Upper lobe of left lung (tissue), 6 donors: Measurements from ENCODE around the gene LOXL1. TPM values are rescaled to one million over a fixed set of nuclear protein-coding genes. Genes with fewer than 3 reads are reported as not detected.

Source experiments
- ATAC-seq, 2 donors: fragments of 200-7000 bp; cut with Tn5 transposase; one replicate each; pipeline ENCODE4 v1.9.1; 2022; ENCODE audit warnings: mild to moderate bottlenecking in 2 of 2, moderate library complexity in 2 of 2; ENCODE audit not compliant: low FRiP score in 2 of 2
- DNase-seq, 2 donors: peaks; one replicate each; pipeline ENCODE4 v3.0.0-alpha.2; 2019 to 2020
- H3K27ac ChIP-seq, 4 donors: fragments of 200-600 bp; sonication (generic); one replicate each; pipeline ENCODE4 v1.5.1; 2016 to 2019
- H3K27me3 ChIP-seq, 4 donors: fragments of 200-600 bp; sonication (generic); one replicate each; pipeline ENCODE4 v1.5.1; 2017 to 2019
- H3K36me3 ChIP-seq, 4 donors: fragments of 200-600 bp; sonication (generic); one replicate each; pipeline ENCODE4 v1.5.1; 2016 to 2019
- H3K4me1 ChIP-seq, 4 donors: fragments of 200-600 bp; sonication (generic); one replicate each; pipeline ENCODE4 v1.5.1; 2018 to 2019
- H3K4me3 ChIP-seq, 4 donors: fragments of 200-600 bp; sonication (generic); one replicate each; pipeline ENCODE4 v1.5.1; 2017 to 2019; ENCODE audit warnings: mild to moderate bottlenecking in 2 of 4, moderate library complexity in 1 of 4
- H3K9me3 ChIP-seq, 4 donors: fragments of 200-600 bp; sonication (generic); one replicate each; pipeline ENCODE4 v1.5.1; 2018 to 2019
- EP300 ChIP-seq, 4 donors: sonication (generic); formaldehyde crosslinking; IDR thresholded peaks; one replicate each; pipeline ENCODE4 v1.5.1; 2017; ENCODE audit warnings: antibody characterized with exemption in 4 of 4, control low read depth in 2 of 4
- POLR2A ChIP-seq, 4 donors: fragments of 450-650 bp; IDR thresholded peaks; one replicate each; pipeline ENCODE4 v1.5.1; 2016 to 2017; ENCODE audit warnings: antibody characterized with exemption in 4 of 4, mild to moderate bottlenecking in 2 of 4
- POLR2AphosphoS5 ChIP-seq, 2 donors: sonication (generic); formaldehyde crosslinking; IDR thresholded peaks; one replicate each; pipeline ENCODE4 v1.5.1; 2017; ENCODE audit warnings: antibody characterized with exemption in 2 of 2
- WGBS, 2 donors: methylation state at CpG; one replicate each; pipeline ENCODE4 v1.1.5; 2017 to 2018; 5-methylcytosine and 5-hydroxymethylcytosine counted together
- total RNA-seq, 6 donors: library from RNA; depleted of rRNA in 4 of 6; stranded (reverse); fragments of >200 nt in 4 of 6; gene quantifications; one replicate each; pipeline versions ENCODE4 v1.1.0 to v1.2.1, GENCODE V29; 2016 to 2021
- TF ChIP-seq, protein P1 (sequence below), 6 experiments: fragments of 450-650 bp in 4 of 6; fragments of 200-600 bp in 2 of 6; sonication (generic) in 2 of 6; IDR thresholded peaks; one replicate each; pipeline ENCODE4 v1.5.1; 2016 to 2019; ENCODE audit warnings: antibody characterized with exemption in 6 of 6
- donor health status: DM: no; HTN: no; CAD: no; lungs with moderate emphysema.
- donor health status: DM: no; HTN: yes; CAD: no; lungs with severe emphysema.

Gene LOXL1
- total RNA-seq, 6 donors from 2014 or later: 6.0 to 25.9 (median 8.0) TPM

DNA sequence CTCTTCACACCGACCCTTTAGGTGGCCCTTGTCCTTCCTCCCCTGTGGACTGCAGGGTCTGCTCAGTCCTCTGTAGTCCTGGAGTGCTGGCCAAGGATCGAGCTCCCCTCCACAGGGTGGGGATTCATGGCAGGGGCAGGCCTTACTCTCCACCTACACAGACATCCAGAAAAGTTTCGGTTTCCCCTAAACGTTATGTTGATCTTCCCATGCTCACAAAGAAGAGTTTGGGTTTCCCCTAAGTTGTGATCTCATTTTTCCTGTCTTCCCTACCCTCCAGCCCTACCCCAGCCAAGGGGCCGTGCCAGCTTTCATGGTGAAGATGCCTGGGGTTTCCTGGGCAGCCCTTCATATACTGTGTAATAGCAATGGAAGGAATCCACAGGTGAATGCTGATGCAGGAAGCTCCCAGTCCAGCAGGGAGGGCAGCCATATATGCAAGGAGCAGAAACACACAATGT is 55.5 kb downstream of the LOXL1 start:
- WGBS, 2 donors: 17 to 21% methylated on average over 4 to 5 of the region's 5 CpGs
- Histone ChIP-seq H3K36me3 (peaks cover 0 to 13% (median 0%) of the 10 kb centered on the region in 4 donors), H3K27me3 (no peaks in the 10 kb centered on the region), H3K9me3 (no peaks in the 10 kb centered on the region), H3K4me1 (peaks cover 52 to 60% (median 55%) of the 10 kb centered on the region in 4 donors), H3K4me3 (no peak overlapping the region), H3K27ac (peak overlapping the region; percentile 93 to 99 (median 96))
- DNase-seq (no peak), ATAC-seq (peak; percentile 16 to 23)
- TF ChIP-seq, protein P1, sequence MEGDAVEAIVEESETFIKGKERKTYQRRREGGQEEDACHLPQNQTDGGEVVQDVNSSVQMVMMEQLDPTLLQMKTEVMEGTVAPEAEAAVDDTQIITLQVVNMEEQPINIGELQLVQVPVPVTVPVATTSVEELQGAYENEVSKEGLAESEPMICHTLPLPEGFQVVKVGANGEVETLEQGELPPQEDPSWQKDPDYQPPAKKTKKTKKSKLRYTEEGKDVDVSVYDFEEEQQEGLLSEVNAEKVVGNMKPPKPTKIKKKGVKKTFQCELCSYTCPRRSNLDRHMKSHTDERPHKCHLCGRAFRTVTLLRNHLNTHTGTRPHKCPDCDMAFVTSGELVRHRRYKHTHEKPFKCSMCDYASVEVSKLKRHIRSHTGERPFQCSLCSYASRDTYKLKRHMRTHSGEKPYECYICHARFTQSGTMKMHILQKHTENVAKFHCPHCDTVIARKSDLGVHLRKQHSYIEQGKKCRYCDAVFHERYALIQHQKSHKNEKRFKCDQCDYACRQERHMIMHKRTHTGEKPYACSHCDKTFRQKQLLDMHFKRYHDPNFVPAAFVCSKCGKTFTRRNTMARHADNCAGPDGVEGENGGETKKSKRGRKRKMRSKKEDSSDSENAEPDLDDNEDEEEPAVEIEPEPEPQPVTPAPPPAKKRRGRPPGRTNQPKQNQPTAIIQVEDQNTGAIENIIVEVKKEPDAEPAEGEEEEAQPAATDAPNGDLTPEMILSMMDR (IDR thresholded peaks at IDR 0.05): no peak
- peak in 1 of 4 donors; percentile 32 for TF ChIP-seq EP300 (IDR thresholded peaks at IDR 0.05)
- TF ChIP-seq POLR2A (IDR thresholded peaks at IDR 0.05): no peak
- TF ChIP-seq POLR2AphosphoS5 (IDR thresholded peaks at IDR 0.05): peak; percentile 9 to 12

DNA sequence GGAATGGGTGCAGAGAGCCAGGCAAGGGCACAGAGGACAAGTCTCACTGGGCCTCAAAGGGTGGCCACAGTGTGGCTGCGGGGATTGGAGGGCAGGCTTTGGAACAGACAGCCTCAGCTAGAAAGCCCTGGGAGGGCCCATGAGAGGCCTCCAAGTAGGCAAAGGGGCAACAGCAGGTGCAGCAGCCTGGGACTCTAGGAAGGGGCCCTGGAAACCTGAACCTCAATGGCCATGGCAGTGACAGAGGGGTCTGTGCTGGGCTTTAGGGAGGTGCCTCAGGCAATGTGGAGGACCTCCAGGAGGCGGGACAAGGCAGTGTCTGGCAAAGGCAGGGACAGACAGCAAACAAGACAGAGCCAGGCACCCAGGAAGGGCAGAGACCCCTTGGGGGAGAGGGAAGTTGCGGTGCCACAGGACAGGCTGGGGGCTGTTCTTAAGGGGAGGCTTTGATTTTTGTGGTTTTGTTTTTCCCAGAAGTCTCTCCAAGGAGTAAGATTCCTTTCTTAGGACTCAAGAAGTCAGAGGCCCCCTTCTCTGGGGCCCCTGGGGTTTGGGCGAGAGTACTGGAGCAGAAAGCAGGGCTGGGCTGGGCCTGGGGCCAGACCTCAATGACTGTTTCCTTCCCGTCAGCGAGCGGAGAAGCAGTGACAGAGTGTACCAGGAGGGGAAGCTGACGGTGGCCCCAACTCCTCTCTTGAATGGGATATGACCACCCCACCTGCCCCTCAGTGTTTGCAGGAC is 56.1 kb downstream of the LOXL1 start:
- 9 to 21% methylated on average over 7 to 8 of the region's 8 CpGs for WGBS, 2 donors
- peaks cover 56 to 65% (median 62%) of the 10 kb centered on the region in 4 donors for H3K4me1 ChIP-seq
- no peak overlapping the region for H3K4me3 ChIP-seq
- H3K36me3 ChIP-seq: peaks cover 0 to 13% (median 0%) of the 10 kb centered on the region in 4 donors
- TF ChIP-seq, protein P1 (IDR thresholded peaks at IDR 0.05): peak in 1 of 6 experiments; percentile 22
- TF ChIP-seq EP300 (IDR thresholded peaks at IDR 0.05): peak; percentile 77 to 97 (median 97)
- TF ChIP-seq POLR2A (IDR thresholded peaks at IDR 0.05): peak in 2 of 4 donors; percentile 8 to 26
- TF ChIP-seq POLR2AphosphoS5 (IDR thresholded peaks at IDR 0.05): peak; percentile 84 to 98
- H3K9me3 ChIP-seq: no peaks in the 10 kb centered on the region
- H3K27ac ChIP-seq: peak overlapping the region; percentile 93 to 99 (median 96)
- DNase-seq (peak; percentile 78 to 89), ATAC-seq (peak; percentile 89 to 91)
- H3K27me3 ChIP-seq: no peaks in the 10 kb centered on the region

DNA sequence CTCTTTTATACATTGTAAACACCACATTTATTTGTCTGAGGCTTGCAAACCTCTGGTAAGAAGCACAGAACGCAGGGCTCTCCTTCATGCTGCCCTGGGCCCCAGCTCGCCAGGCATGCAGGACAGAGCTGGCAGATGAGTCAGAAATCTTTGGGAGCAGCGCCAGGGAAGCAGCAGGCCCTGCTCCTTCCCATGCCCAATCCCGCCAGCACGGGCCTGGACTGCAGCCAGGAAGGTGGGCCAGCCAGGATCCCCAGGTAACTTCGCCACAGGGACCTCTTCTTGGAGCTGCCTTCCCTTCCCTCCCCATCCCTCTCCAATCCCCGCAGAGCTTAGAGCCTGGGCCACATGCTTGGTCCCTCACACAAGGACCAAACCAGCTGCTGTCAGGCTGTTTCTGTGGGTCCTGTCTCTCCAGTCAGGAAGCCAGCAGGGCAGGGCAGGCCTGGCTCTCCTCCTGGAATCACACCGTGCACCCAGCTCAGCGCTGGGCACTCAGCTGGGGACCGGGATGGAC is 57.0 kb downstream of the LOXL1 start:
- Histone ChIP-seq H3K4me1 (peaks cover 59 to 72% (median 70%) of the 10 kb centered on the region in 4 donors), H3K4me3 (no peak overlapping the region), H3K9me3 (no peaks in the 10 kb centered on the region), H3K36me3 (peaks cover 0 to 13% (median under 1%) of the 10 kb centered on the region in 4 donors), H3K27ac (peak overlapping the region; percentile 93 to 99 (median 96)), H3K27me3 (no peaks in the 10 kb centered on the region)
- no peak for TF ChIP-seq POLR2AphosphoS5 (IDR thresholded peaks at IDR 0.05)
- no peak for TF ChIP-seq EP300 (IDR thresholded peaks at IDR 0.05)
- TF ChIP-seq, protein P1 (IDR thresholded peaks at IDR 0.05): no peak
- TF ChIP-seq POLR2A (IDR thresholded peaks at IDR 0.05): no peak
- peak; percentile 68 to 79 for DNase-seq
- WGBS, 2 donors: 18 to 33% methylated on average over 7 to 10 of the region's 10 CpGs
- ATAC-seq: peak; percentile 27 to 41

DNA sequence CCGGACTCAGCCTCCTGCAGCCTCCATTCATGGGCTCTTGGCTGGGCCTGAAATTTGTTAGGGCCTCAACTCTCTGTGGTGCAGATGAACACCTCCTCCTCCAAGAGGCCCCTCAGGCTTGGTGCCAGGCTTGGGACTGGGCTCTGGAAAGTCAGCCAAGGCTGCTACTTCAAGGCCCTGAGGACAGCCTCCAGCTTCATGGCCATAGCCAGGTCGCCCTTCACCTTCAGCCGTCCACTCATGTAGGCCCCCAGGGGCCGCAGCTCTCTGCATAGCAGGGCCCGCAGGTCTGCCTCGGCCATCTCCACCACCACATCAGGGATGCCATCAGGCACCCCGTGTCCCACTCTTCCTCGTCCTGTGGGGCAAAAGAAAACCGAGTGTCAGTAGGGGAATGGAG is 57.5 kb downstream of the LOXL1 start:
- peak in 1 of 2 donors; percentile 44 for DNase-seq
- 89% methylated on average over 8 to 9 of the region's 9 CpGs for WGBS, 2 donors
- Histone ChIP-seq H3K9me3 (no peaks in the 10 kb centered on the region), H3K27me3 (no peaks in the 10 kb centered on the region), H3K36me3 (peaks cover 0 to 15% (median 3%) of the 10 kb centered on the region in 4 donors), H3K4me1 (peaks cover 64 to 77% (median 75%) of the 10 kb centered on the region in 4 donors), H3K4me3 (no peak overlapping the region), H3K27ac (peak overlapping the region; percentile 93 to 99 (median 96))
- TF ChIP-seq, protein P1 (IDR thresholded peaks at IDR 0.05): no peak
- no peak for TF ChIP-seq POLR2AphosphoS5 (IDR thresholded peaks at IDR 0.05)
- no peak for TF ChIP-seq EP300 (IDR thresholded peaks at IDR 0.05)
- no peak for TF ChIP-seq POLR2A (IDR thresholded peaks at IDR 0.05)
- no peak for ATAC-seq
